ENCODE data around the gene LRIG1.

GRCh38 chr3:66362541-66362941 lies 138.3 kb downstream of the LRIG1 start:
- TF ChIP-seq EP300 (IDR thresholded peaks at IDR 0.05) (no peak), CTCF (IDR thresholded peaks at IDR 0.05) (no peak)

All from upper lobe of left lung (tissue), 4 donors.